NCI-H524 treated with DMSO at 0.1 percent for 48 hours (cell line): ENCODE results near the gene ACAP2.
A peak's percentile ranks its signal among the peaks of the same experiment; 100 is the strongest.

Experiments
- DNase-seq: peaks from one replicate; lab custom pipeline; 2025; lab: John Stamatoyannopoulos, UW

ACAP2 gene

GRCh38 chr3:195286115-195286872 is 156.5 kb downstream of the ACAP2 start:
- no peak for DNase-seq

GRCh38 chr3:195285372-195285771 is 157.4 kb downstream of the ACAP2 start:
- DNase-seq = no peak

- DNase-seq = no peak
These were observed 158.0 kb downstream of the ACAP2 start for GRCh38 chr3:195284842-195285241.

- no peak for DNase-seq
These were observed 159.9 kb downstream of the ACAP2 start for GRCh38 chr3:195282961-195283360.

GRCh38 chr3:195274259-195274966 is 168.4 kb downstream of the ACAP2 start:
- no peak for DNase-seq

- peak; percentile 74 for DNase-seq
These were observed 171.2 kb downstream of the ACAP2 start for GRCh38 chr3:195271410-195272243.

- peak; percentile 74 for DNase-seq
These were observed 171.9 kb downstream of the ACAP2 start, which contains the start of gene XXYLT1 for GRCh38 chr3:195270817-195271409. TSS of gene XXYLT1 (minus strand) at chr3:195271159. CDS start at chr3:195271058, 101 bp downstream.

GRCh38 chr3:195270079-195270816 is 172.6 kb downstream of the ACAP2 start:
- DNase-seq = peak; percentile 10

- no peak for DNase-seq
These were observed 173.3 kb downstream of the ACAP2 start for GRCh38 chr3:195269375-195270078.

GRCh38 chr3:195268576-195269309 is 174.1 kb downstream of the ACAP2 start:
- DNase-seq = no peak

GRCh38 chr3:195267096-195267495 is 175.7 kb downstream of the ACAP2 start:
- no peak for DNase-seq

GRCh38 chr3:195266428-195266827 is 176.4 kb downstream of the ACAP2 start:
- DNase-seq = no peak

- DNase-seq = no peak
These were observed 177.3 kb downstream of the ACAP2 start for GRCh38 chr3:195265363-195265976.

- no peak for DNase-seq
These were observed 178.8 kb downstream of the ACAP2 start for GRCh38 chr3:195263925-195264600.

- DNase-seq = no peak
These were observed 179.5 kb downstream of the ACAP2 start for GRCh38 chr3:195263193-195263924.

GRCh38 chr3:195261925-195262324 is 180.9 kb downstream of the ACAP2 start:
- DNase-seq = no peak

GRCh38 chr3:195260280-195260905 is 182.4 kb downstream of the ACAP2 start:
- no peak for DNase-seq
